ENCODE data around the gene CASK. TPM values are rescaled to one million over a fixed set of nuclear protein-coding genes. Genes with fewer than 3 reads are reported as not detected.

Gene CASK
- total and polyA plus RNA-seq, 2 experiments from 2014 or later: 82.9 to 95.7 TPM

DNA sequence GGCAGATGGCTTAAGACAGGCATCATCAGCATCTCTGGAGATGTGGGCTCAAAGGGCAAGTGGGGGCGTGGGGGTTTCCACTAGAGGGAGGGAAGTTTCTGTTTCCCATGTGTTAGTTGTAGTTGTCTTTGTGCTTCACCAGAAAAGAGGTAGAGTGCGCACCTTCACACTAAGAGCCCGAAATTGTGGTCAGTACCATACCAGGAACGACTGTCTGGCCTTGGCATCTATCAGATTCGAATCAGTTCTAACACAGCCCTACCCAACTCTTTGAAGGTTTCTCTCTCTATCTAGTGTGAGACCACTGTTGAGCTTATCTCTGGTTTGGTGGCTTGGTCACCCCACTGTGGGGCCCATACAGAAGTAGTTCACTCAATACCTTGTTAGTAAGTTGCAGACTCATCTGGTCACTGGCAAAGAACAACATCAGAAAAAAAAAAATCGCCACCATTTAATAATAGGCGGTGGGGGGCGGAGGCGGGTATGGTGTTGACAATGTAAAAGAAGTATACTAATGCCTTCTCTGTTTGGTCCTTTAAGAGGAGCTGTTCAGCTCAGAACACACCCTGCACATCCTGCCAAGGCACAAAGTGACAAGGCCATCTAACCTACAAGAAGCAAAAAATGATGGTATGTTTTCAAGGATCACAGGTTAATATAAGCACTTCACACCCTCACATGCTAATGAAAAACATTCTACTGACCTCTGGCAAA lies 405.1 kb downstream of the CASK start:
- WGBS (ENCODE audit: low lambda C conversion rate, missing lambda C conversion rate): 73% methylated on average over 9 of the region's 9 CpGs
- no peak for TF ChIP-seq EZH2 (IDR thresholded peaks at IDR 0.05; ENCODE audit: borderline replicate concordance)
- TF ChIP-seq, protein P1, sequence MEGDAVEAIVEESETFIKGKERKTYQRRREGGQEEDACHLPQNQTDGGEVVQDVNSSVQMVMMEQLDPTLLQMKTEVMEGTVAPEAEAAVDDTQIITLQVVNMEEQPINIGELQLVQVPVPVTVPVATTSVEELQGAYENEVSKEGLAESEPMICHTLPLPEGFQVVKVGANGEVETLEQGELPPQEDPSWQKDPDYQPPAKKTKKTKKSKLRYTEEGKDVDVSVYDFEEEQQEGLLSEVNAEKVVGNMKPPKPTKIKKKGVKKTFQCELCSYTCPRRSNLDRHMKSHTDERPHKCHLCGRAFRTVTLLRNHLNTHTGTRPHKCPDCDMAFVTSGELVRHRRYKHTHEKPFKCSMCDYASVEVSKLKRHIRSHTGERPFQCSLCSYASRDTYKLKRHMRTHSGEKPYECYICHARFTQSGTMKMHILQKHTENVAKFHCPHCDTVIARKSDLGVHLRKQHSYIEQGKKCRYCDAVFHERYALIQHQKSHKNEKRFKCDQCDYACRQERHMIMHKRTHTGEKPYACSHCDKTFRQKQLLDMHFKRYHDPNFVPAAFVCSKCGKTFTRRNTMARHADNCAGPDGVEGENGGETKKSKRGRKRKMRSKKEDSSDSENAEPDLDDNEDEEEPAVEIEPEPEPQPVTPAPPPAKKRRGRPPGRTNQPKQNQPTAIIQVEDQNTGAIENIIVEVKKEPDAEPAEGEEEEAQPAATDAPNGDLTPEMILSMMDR (IDR thresholded peaks at IDR 0.05; ENCODE audit: poor library complexity): no peak
- no peak for TF ChIP-seq EZH2phosphoT487 (IDR thresholded peaks at IDR 0.05; ENCODE audit: low read depth, severe bottlenecking, unreplicated experiment)
- Histone ChIP-seq H3K79me2 (no peaks in the 10 kb centered on the region), H3K4me2 (no peak overlapping the region), H3K36me3 (replicated peaks; ENCODE audit: insufficient read depth, low read depth) (no peaks in the 10 kb centered on the region), H3K27me3 (no peaks in the 10 kb centered on the region), H4K20me1 (ENCODE audit: insufficient read depth, poor library complexity, severe bottlenecking) (no peaks in the 10 kb centered on the region), H3K27ac (no peak overlapping the region), H3K4me1 (ENCODE audit: insufficient read depth) (no peaks in the 10 kb centered on the region), H3K9me3 (ENCODE audit: low read depth) (no peaks in the 10 kb centered on the region), H2AFZ (no peak overlapping the region), H3K9me2 (replicated peaks; ENCODE audit: insufficient read depth) (no peaks in the 10 kb centered on the region), H3K4me3 (no peak overlapping the region)
- no peak for DNase-seq (ENCODE audit: low spot score)

DNA sequence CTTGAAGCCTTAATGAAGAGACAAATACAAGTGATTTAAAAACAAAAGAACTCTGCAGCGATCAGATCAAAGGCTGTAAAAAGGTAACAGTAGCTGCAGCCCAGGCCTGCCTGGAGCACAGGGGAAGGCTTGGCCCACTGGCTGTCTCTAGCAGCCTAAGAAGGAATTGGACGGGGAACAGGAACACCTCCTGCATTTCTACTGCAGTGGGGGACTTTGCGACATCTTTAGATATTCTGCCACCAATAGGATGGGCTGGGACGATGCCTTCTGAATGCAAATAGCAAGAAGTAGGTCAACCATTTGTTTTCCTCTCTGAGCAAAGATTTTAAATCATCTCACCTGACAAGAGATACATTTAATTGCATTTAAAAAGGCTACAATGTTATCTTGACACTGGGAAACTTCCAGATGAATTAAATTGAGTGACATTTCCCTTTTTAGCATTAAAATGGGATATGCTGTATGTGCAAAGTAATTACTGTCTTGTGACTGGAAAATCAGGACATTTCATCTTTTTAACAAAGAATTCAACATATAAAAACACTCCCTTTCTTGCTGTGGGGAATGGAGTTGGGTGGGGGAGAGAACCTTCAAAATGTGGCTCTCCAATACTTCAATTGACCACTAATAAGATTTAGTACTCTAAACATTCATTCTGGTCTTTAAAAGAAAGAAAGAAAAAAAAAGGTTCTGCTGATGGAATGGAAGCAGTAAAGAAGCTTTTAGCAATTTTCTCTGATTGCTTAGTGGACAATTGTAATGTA lies 406.2 kb downstream of the CASK start:
- no peak overlapping the region for H3K4me3 ChIP-seq
- H3K36me3 ChIP-seq (replicated peaks; ENCODE audit: insufficient read depth, low read depth): no peaks in the 10 kb centered on the region
- H4K20me1 ChIP-seq (ENCODE audit: insufficient read depth, poor library complexity, severe bottlenecking): no peaks in the 10 kb centered on the region
- no peaks in the 10 kb centered on the region for H3K9me3 ChIP-seq (ENCODE audit: low read depth)
- H3K4me1 ChIP-seq (ENCODE audit: insufficient read depth): no peaks in the 10 kb centered on the region
- 73% methylated on average over 4 of the region's 4 CpGs for WGBS (ENCODE audit: low lambda C conversion rate, missing lambda C conversion rate)
- H2AFZ ChIP-seq: no peak overlapping the region
- DNase-seq (ENCODE audit: low spot score): no peak
- H3K9me2 ChIP-seq (replicated peaks; ENCODE audit: insufficient read depth): no peaks in the 10 kb centered on the region
- H3K4me2 ChIP-seq: no peak overlapping the region
- no peaks in the 10 kb centered on the region for H3K79me2 ChIP-seq
- TF ChIP-seq EZH2 (IDR thresholded peaks at IDR 0.05; ENCODE audit: borderline replicate concordance) (no peak), EZH2phosphoT487 (IDR thresholded peaks at IDR 0.05; ENCODE audit: low read depth, severe bottlenecking, unreplicated experiment) (no peak)
- TF ChIP-seq, protein P1 (IDR thresholded peaks at IDR 0.05; ENCODE audit: poor library complexity): no peak
- H3K27ac ChIP-seq: no peak overlapping the region
- no peaks in the 10 kb centered on the region for H3K27me3 ChIP-seq

DNA sequence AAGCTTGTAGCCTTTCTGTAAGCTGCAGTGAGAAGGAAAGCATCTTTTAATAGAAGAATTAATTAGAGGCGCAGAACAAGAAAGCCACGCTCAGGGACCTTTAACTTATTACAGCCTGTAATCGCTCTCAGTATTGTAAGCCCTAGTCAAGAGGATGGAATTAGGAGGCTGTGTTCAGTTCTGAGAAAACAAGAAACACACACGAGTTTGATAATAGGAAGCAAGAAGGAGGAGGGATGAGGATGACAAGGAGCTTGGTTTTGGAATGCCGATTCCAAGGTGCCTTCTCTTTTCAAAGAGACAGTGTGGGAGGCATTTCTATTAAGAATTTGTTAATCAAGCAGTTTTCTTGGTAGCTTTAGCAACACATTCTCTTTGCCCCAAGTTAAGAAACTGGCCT lies 406.9 kb downstream of the CASK start:
- WGBS (ENCODE audit: low lambda C conversion rate, missing lambda C conversion rate): 81% methylated on average over 5 of the region's 5 CpGs
- Histone ChIP-seq H3K9me3 (ENCODE audit: low read depth) (no peaks in the 10 kb centered on the region), H3K9me2 (replicated peaks; ENCODE audit: insufficient read depth) (no peaks in the 10 kb centered on the region), H3K4me2 (no peak overlapping the region), H3K36me3 (replicated peaks; ENCODE audit: insufficient read depth, low read depth) (no peaks in the 10 kb centered on the region), H4K20me1 (ENCODE audit: insufficient read depth, poor library complexity, severe bottlenecking) (no peaks in the 10 kb centered on the region), H3K27ac (no peak overlapping the region), H3K27me3 (no peaks in the 10 kb centered on the region), H3K79me2 (no peaks in the 10 kb centered on the region), H2AFZ (no peak overlapping the region), H3K4me3 (no peak overlapping the region), H3K4me1 (ENCODE audit: insufficient read depth) (no peaks in the 10 kb centered on the region)
- TF ChIP-seq EZH2phosphoT487 (IDR thresholded peaks at IDR 0.05; ENCODE audit: low read depth, severe bottlenecking, unreplicated experiment) (no peak), EZH2 (IDR thresholded peaks at IDR 0.05; ENCODE audit: borderline replicate concordance) (no peak)
- TF ChIP-seq, protein P1 (IDR thresholded peaks at IDR 0.05; ENCODE audit: poor library complexity): no peak
- no peak for DNase-seq (ENCODE audit: low spot score)
